ENCODE results near the gene SEMA3D.

Gene SEMA3D

DNA sequence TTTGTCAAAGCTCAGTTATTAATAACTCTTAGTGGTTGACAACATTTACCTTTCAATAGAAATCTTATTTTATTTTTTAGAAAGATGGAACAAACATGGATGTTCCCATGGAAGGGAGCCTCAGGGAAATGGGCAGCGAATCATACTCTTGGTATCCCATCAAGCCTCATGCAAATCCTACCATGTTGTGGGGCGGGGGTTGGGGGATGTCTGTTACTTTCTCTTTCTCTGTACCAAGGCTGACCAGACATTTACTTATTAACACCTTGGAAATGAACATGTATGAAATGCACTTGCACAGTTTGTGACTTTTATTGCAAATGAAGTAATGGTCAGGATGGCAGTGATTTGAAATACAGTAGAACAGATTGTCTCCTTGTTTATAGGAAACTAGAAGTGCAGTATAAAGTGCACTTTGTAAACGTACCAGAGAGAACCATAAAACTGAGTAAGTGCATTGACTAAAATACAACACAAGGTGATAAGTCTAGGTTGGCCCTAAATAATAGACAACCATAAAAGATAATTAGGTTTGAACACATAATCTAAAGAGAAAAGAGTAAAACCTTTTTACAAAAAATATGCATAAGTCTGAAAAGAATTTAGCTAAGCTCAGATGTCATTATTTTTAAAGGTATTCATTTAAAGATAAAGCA lies 32.4 kb downstream of the SEMA3D start:
- Histone ChIP-seq H3K4me3 (ENCODE audit: low read length) (no peak overlapping the region), H3K27me3 (ENCODE audit: control insufficient read depth, insufficient read depth, low read length) (no peaks in the 10 kb centered on the region), H3K9me3 (ENCODE audit: control insufficient read depth, low read depth, low read length) (no peaks in the 10 kb centered on the region), H3K36me3 (ENCODE audit: control insufficient read depth, low read depth, low read length) (no peaks in the 10 kb centered on the region), H3K9ac (ENCODE audit: low read length) (no peak overlapping the region), H3K4me1 (ENCODE audit: control insufficient read depth, low read depth, low read length) (no peaks in the 10 kb centered on the region), H3K27ac (ENCODE audit: low read length) (no peak overlapping the region)

DNA sequence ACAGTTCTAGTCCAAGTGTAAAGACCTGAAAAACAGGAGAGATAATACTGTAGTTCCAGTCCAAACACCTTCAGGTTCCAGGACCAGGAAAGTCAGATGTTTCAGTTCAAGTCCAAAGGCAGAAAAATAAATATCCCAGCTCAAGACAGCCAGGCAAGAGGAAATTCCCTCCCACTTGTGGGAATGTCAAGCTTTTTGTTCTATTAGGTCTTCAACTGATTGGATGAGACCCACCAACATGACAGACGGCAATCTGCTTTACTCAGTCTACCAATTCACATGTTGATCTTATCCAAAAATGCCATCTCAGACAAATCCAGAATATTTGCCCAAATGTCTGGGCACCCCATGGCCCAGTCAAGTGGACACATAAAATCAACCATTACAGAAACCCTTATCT lies 33.1 kb downstream of the SEMA3D start:
- Histone ChIP-seq H3K27me3 (ENCODE audit: control insufficient read depth, insufficient read depth, low read length) (no peaks in the 10 kb centered on the region), H3K9ac (ENCODE audit: low read length) (no peak overlapping the region), H3K4me1 (ENCODE audit: control insufficient read depth, low read depth, low read length) (no peaks in the 10 kb centered on the region), H3K9me3 (ENCODE audit: control insufficient read depth, low read depth, low read length) (no peaks in the 10 kb centered on the region), H3K36me3 (ENCODE audit: control insufficient read depth, low read depth, low read length) (no peaks in the 10 kb centered on the region), H3K4me3 (ENCODE audit: low read length) (no peak overlapping the region), H3K27ac (ENCODE audit: low read length) (no peak overlapping the region)

DNA sequence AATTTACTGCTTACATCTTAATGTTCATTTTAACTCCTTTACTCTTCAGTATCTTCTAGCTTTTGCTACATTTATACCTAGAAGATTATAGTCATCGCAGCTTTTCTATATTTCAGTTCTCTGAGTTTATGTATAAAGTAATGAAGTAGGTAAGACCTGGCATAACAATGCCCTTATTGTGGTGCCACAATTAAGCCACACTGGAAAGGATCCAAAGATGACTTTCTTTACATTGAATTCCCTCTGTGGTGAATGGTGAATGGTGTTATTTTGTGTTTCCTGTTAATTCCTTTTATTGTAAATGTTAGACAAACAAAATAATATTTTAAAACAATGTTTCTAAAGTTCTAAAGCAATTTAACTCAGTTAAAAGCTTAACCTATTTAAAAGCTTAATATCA lies 36.2 kb downstream of the SEMA3D start:
- no peaks in the 10 kb centered on the region for H3K27me3 ChIP-seq (ENCODE audit: control insufficient read depth, insufficient read depth, low read length)
- H3K4me3 ChIP-seq (ENCODE audit: low read length): no peak overlapping the region
- H3K4me1 ChIP-seq (ENCODE audit: control insufficient read depth, low read depth, low read length): no peaks in the 10 kb centered on the region
- H3K9ac ChIP-seq (ENCODE audit: low read length): no peak overlapping the region
- no peaks in the 10 kb centered on the region for H3K36me3 ChIP-seq (ENCODE audit: control insufficient read depth, low read depth, low read length)
- no peak overlapping the region for H3K27ac ChIP-seq (ENCODE audit: low read length)
- H3K9me3 ChIP-seq (ENCODE audit: control insufficient read depth, low read depth, low read length): no peaks in the 10 kb centered on the region

DNA sequence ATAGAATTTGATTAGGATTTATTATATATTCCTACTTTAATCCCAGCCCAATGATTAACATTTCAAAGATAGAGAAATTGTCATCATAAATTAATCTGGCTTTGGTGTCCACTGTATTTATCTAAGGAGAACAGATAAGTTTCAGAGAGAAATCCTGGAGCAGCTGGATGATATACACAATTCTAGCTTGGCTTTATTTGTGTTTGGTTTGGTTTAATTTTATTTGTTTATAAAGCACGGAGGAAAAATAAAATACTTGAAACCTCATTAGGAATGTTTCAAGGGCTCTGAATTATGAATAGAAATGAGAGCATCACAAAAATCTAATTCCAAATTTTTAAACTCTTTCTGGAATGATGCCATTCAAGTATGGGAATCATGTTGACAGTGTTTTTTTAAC lies 42.1 kb downstream of the SEMA3D start:
- Histone ChIP-seq H3K27me3 (ENCODE audit: control insufficient read depth, insufficient read depth, low read length) (no peaks in the 10 kb centered on the region), H3K4me1 (ENCODE audit: control insufficient read depth, low read depth, low read length) (no peaks in the 10 kb centered on the region), H3K9ac (ENCODE audit: low read length) (no peak overlapping the region), H3K27ac (ENCODE audit: low read length) (no peak overlapping the region), H3K4me3 (ENCODE audit: low read length) (no peak overlapping the region), H3K36me3 (ENCODE audit: control insufficient read depth, low read depth, low read length) (no peaks in the 10 kb centered on the region), H3K9me3 (ENCODE audit: control insufficient read depth, low read depth, low read length) (no peaks in the 10 kb centered on the region)

DNA sequence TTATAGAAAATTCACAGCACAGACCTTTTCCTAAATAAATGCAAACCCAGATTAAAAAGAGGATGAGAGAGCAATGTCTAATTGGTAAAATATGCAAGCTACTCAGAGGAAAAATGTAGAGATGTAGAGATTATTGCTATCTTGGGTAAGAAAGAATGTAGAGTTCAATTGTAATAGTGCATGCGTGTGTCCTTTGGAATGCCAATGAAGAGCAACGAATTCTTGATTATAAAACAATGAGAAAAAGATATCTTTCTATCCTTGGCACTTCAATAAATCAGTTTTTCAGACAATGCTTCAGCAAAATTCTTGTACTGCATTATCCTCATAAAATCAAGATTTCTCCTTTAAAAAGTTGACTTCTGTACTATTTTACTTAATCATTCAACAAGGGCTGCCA lies 50.9 kb downstream of the SEMA3D start:
- Histone ChIP-seq H3K36me3 (ENCODE audit: control insufficient read depth, low read depth, low read length) (no peaks in the 10 kb centered on the region), H3K27ac (ENCODE audit: low read length) (no peak overlapping the region), H3K9ac (ENCODE audit: low read length) (no peak overlapping the region), H3K4me1 (ENCODE audit: control insufficient read depth, low read depth, low read length) (no peaks in the 10 kb centered on the region), H3K4me3 (ENCODE audit: low read length) (no peak overlapping the region), H3K27me3 (ENCODE audit: control insufficient read depth, insufficient read depth, low read length) (no peaks in the 10 kb centered on the region), H3K9me3 (ENCODE audit: control insufficient read depth, low read depth, low read length) (no peaks in the 10 kb centered on the region)

DNA sequence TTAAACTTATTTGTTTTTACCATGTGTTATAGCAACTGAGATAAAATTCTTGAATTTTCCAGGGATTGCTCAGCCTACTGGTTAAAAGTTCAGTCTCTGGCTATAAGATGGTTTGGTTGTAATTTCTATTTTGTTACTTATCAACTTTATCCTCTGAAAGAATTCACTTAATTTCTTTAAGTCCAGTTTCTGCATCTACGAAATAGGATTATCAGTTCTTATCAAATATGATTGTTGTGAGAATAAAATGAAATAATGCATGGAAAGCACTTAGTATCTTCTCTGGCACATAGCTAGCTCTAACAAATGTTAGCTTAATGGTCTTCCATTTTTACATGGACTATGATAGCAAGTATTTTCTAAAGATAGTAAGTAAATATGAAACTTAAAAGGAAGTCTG lies 53.3 kb downstream of the SEMA3D start:
- no peak overlapping the region for H3K9ac ChIP-seq (ENCODE audit: low read length)
- no peaks in the 10 kb centered on the region for H3K9me3 ChIP-seq (ENCODE audit: control insufficient read depth, low read depth, low read length)
- no peak overlapping the region for H3K4me3 ChIP-seq (ENCODE audit: low read length)
- no peaks in the 10 kb centered on the region for H3K36me3 ChIP-seq (ENCODE audit: control insufficient read depth, low read depth, low read length)
- no peaks in the 10 kb centered on the region for H3K4me1 ChIP-seq (ENCODE audit: control insufficient read depth, low read depth, low read length)
- H3K27ac ChIP-seq (ENCODE audit: low read length): no peak overlapping the region
- H3K27me3 ChIP-seq (ENCODE audit: control insufficient read depth, insufficient read depth, low read length): no peaks in the 10 kb centered on the region

DNA sequence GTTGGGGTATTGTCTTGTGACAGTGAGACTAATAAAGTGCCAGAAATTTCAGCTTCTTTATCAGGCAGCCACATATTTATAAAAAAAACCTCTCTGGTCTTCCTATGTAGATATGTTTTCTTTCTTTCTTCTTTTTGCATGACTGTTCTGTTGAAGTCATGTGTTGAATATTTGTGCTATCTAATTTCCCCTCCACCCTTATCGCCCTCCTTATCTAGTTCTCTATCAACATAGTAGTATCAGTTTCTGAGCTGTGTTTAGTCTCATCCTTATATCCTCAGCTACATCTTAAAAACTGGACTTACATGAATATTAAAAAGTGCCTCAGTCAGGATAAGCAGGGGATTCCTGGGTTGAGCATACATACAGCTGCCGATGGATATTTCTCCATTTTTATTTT lies 53.9 kb downstream of the SEMA3D start:
- Histone ChIP-seq H3K36me3 (ENCODE audit: control insufficient read depth, low read depth, low read length) (no peaks in the 10 kb centered on the region), H3K4me3 (ENCODE audit: low read length) (no peak overlapping the region), H3K27me3 (ENCODE audit: control insufficient read depth, insufficient read depth, low read length) (no peaks in the 10 kb centered on the region), H3K9me3 (ENCODE audit: control insufficient read depth, low read depth, low read length) (no peaks in the 10 kb centered on the region), H3K4me1 (ENCODE audit: control insufficient read depth, low read depth, low read length) (no peaks in the 10 kb centered on the region), H3K9ac (ENCODE audit: low read length) (no peak overlapping the region), H3K27ac (ENCODE audit: low read length) (no peak overlapping the region)

DNA sequence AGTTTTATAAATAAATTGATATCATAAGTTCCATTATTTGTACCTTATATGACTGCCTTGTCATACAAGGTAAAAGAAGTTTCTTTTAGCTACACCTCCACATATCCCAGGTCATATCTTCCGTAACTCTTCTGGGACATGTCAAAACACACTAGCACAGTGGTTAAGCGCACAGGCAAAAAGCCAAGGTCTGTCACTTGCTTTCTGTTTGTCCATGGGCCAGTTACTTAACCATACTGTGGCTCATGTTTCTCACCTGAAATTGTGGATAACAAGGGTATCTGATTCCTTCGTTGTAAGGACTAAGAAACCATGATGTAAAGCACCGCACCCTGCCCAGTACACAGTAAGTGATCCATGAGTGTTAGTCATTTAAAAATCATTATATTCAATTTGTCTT lies 56.2 kb downstream of the SEMA3D start:
- H3K9ac ChIP-seq (ENCODE audit: low read length): no peak overlapping the region
- H3K27me3 ChIP-seq (ENCODE audit: control insufficient read depth, insufficient read depth, low read length): no peaks in the 10 kb centered on the region
- H3K4me1 ChIP-seq (ENCODE audit: control insufficient read depth, low read depth, low read length): no peaks in the 10 kb centered on the region
- no peak overlapping the region for H3K27ac ChIP-seq (ENCODE audit: low read length)
- H3K4me3 ChIP-seq (ENCODE audit: low read length): no peak overlapping the region
- no peaks in the 10 kb centered on the region for H3K36me3 ChIP-seq (ENCODE audit: control insufficient read depth, low read depth, low read length)
- no peaks in the 10 kb centered on the region for H3K9me3 ChIP-seq (ENCODE audit: control insufficient read depth, low read depth, low read length)

DNA sequence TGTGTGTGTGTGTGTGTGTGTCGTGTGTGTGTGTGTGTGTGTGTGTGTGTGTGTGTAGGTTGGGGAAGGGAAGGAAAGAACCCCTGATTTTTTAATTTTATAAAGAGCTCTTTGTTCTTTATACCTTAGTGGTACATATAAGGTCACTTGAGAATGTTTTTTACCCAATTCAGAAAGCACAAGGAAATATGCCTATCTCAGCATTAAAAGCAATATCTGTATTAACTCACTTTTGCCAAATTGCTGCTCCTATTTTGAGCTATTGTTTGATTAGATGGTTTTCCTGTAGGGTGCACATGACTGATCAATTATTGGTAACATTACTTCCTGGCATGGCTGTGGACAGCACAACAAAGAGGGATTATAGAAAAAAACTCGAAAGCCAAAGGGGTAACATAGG lies 60.5 kb downstream of the SEMA3D start:
- Histone ChIP-seq H3K4me1 (ENCODE audit: control insufficient read depth, low read depth, low read length) (no peaks in the 10 kb centered on the region), H3K27me3 (ENCODE audit: control insufficient read depth, insufficient read depth, low read length) (no peaks in the 10 kb centered on the region), H3K27ac (ENCODE audit: low read length) (no peak overlapping the region), H3K36me3 (ENCODE audit: control insufficient read depth, low read depth, low read length) (no peaks in the 10 kb centered on the region), H3K9me3 (ENCODE audit: control insufficient read depth, low read depth, low read length) (no peaks in the 10 kb centered on the region), H3K9ac (ENCODE audit: low read length) (no peak overlapping the region), H3K4me3 (ENCODE audit: low read length) (no peak overlapping the region)

DNA sequence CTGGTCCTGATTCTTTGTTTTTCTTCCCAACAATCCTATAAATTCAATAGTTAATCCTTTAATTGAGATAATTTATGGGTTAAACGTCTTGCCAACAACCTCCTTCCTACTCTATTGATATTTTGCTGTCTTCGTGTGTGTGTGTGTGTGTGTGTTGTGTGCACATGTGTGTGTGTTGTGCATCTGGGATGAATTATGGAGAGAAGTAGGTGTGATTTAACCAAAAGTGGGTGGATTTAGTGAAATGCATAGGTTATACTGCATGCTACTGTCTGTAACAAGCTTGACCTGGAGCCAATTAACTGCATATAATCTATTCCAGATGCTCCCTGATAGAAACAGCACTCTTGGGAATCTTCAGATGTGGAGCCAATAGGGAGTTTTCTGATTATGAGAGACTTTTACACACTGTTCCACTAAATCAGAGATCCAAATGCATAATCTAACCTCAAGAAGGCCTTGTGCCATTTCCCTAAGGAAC lies 61.2 kb downstream of the SEMA3D start:
- H3K9me3 ChIP-seq (ENCODE audit: control insufficient read depth, low read depth, low read length): no peaks in the 10 kb centered on the region
- no peak overlapping the region for H3K27ac ChIP-seq (ENCODE audit: low read length)
- H3K4me1 ChIP-seq (ENCODE audit: control insufficient read depth, low read depth, low read length): no peaks in the 10 kb centered on the region
- H3K27me3 ChIP-seq (ENCODE audit: control insufficient read depth, insufficient read depth, low read length): no peaks in the 10 kb centered on the region
- H3K9ac ChIP-seq (ENCODE audit: low read length): no peak overlapping the region
- H3K4me3 ChIP-seq (ENCODE audit: low read length): no peak overlapping the region
- no peaks in the 10 kb centered on the region for H3K36me3 ChIP-seq (ENCODE audit: control insufficient read depth, low read depth, low read length)

DNA sequence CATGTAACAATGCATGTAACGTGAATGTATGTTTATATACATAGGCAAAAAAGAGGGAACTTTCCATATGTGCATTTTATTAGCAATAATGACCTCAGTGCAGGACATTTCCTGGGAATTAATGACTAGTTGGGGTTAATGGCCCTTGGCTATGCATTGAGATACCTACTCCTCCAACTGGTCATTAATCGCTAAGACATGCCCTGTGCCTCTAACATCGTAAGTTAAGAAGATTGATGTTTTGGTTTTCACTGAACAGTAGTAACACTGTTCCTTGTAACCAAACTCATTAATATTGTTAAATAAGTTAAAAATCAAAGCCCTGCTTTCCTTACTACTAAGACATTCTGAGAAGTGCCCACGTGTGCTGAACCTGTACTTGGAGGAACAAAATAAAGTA lies 61.7 kb downstream of the SEMA3D start:
- H3K9me3 ChIP-seq (ENCODE audit: control insufficient read depth, low read depth, low read length): no peaks in the 10 kb centered on the region
- no peak overlapping the region for H3K4me3 ChIP-seq (ENCODE audit: low read length)
- H3K27ac ChIP-seq (ENCODE audit: low read length): no peak overlapping the region
- H3K36me3 ChIP-seq (ENCODE audit: control insufficient read depth, low read depth, low read length): no peaks in the 10 kb centered on the region
- H3K4me1 ChIP-seq (ENCODE audit: control insufficient read depth, low read depth, low read length): no peaks in the 10 kb centered on the region
- no peak overlapping the region for H3K9ac ChIP-seq (ENCODE audit: low read length)
- H3K27me3 ChIP-seq (ENCODE audit: control insufficient read depth, insufficient read depth, low read length): no peaks in the 10 kb centered on the region

DNA sequence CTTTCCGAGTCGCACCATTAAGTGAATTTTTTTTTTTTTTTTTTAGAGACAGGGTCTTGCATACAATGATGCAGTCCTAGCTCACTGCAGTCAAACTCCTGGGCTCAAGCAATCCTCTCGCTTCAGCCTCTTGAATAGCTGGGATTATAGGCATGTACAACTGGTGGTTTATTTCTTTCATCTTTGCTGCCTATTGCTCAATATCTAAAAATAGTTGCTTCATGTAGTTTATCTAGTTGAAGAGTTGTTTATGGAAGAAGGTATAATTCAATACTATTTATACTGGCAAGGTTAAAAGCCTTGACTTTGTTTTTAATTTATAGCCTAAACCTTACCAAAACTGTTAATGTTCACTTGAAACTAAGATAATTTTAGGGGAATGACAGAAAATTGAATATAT lies 66.9 kb downstream of the SEMA3D start:
- Histone ChIP-seq H3K27me3 (ENCODE audit: control insufficient read depth, insufficient read depth, low read length) (no peaks in the 10 kb centered on the region), H3K9me3 (ENCODE audit: control insufficient read depth, low read depth, low read length) (no peaks in the 10 kb centered on the region), H3K9ac (ENCODE audit: low read length) (no peak overlapping the region), H3K4me1 (ENCODE audit: control insufficient read depth, low read depth, low read length) (no peaks in the 10 kb centered on the region), H3K27ac (ENCODE audit: low read length) (no peak overlapping the region), H3K4me3 (ENCODE audit: low read length) (no peak overlapping the region), H3K36me3 (ENCODE audit: control insufficient read depth, low read depth, low read length) (no peaks in the 10 kb centered on the region)

All from iPS-18a (cell line).